RKO (cell line): ENCODE results near the gene NMT1.
"Not testable (repeated sequence)": the region's sequence is repeated elsewhere in the genome, so short reads cannot be mapped to it uniquely, and the experiment has no call there.

ENCODE experiments used
- DNase-seq: peaks from one replicate; pipeline ENCODE4 v3.0.0-alpha.2; 2016; ENCODE audit warnings: low spot score

NMT1 gene

DNA sequence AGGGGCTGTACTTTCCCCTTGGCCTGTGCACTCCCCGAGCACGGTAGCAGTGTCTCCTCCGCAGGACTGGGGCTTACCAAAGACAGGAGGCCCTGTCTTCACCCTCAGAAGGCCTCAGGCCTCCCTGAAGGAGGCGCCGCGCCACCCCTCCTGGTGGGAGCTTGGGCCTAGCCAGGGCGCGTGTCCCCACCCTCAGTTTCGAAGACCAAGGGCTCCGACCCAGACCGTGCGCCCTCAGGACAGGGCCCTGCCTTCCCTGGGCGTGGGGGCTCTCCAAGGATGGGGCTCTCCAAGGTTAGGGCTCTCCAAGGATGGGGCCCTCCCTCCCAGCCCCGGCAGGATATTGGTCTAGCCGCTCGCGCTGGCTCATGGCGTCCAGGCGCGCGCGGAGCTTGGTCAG lies 59.4 kb downstream of the NMT1 start:
- DNase-seq: no peak

DNA sequence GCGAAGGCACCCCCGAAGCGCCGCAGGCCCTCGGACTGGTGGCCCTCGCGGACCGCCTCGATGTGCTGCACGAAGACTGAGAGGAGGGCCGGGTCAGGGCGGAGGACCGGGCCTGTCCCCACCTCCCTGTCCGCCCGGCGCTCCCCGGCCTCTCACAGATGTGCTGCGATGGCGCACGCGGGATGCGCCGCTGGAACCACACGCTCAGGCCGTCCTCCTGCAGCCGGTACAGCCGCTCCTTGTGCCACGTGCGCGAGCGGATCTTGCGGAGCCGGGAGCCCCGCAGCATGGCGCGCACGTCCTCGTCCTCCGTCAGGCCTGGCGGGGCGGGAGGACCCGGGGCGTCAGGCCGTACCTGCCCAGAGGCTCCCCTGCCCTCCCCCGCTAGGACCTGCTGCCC lies 59.9 kb downstream of the NMT1 start:
- no peak for DNase-seq

- DNase-seq: no peak
Observed at GRCh38 chr17:45123076-45123770, 62.1 kb downstream of the NMT1 start.

- peak; percentile 89 for DNase-seq
Observed at GRCh38 chr17:45123930-45124796, 63.0 kb downstream of the NMT1 start.

DNA sequence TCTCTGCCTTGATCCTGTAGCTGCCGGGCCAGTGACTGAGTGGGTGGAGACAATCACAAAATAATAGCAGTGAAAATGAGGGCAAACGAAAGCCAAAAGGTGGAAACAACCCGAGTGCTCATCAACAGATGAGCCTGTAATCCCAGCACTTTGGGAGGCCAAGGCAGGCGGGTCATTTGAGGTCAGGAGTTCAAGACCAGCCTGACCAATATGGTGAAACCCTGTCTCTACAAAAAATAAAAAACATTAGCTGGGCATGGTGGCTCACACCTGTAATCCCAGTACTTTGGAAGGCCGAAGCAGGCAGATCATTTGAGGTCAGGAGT lies 63.6 kb downstream of the NMT1 start:
- not testable (repeated sequence) for DNase-seq

DNA sequence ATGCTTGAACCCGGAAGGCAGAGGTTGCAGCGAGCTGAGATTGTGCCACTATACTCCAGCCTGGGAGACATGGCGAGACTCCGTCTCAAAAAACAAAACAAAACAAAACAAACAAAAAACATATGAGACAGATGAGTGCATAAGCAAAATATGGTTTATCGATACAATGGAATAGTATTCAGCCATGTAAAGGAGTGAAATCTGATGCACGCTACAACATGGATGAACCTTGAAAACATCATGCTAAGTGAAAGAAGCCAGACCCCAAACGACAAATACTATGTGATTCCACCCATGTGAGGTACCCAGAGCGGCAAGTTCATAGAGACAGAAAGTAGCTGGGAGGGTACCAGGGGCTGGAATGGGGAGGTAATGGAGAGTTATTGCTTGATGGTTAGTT lies 64.4 kb downstream of the NMT1 start:
- DNase-seq: no peak

DNA sequence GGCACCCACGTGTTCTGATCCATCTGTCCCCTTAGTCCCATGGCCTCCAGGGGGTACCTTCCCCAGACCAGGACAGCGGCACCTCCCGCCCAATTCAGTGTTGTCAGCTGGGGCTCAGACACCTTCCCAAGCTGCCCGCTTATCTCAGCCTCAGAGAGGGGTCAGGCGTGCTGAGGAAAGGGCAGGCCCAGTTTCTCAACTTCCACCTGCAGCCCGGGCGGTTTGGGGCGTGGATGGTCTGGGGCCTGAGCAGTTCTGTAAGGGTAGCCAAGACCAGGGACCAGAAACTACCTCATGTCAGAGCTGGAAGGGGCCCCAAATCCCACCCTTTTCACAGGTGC lies 66.1 kb downstream of the NMT1 start:
- DNase-seq: no peak

GRCh38 chr17:45127548-45128300 lies 66.6 kb downstream of the NMT1 start:
- DNase-seq: no peak

DNA sequence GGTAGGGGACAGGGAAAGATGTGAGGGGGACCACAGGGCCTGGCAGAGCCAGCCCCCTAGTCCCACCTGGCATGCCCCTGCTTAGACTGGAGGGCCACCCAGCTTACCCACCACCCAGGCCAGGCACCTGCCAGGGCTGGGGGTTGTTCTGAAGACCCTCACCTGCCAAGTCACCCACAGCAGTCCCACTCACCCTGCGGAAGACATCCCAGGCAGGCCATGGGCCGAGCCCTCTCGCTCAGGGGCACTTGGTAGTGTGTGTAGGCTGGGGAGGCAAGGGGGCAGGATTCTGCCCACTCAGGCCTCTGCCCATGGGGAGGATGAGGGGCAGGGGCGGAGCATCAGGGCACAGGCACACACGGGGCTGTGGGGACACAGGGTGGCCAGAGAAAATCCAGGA lies 67.2 kb downstream of the NMT1 start:
- no peak for DNase-seq

DNA sequence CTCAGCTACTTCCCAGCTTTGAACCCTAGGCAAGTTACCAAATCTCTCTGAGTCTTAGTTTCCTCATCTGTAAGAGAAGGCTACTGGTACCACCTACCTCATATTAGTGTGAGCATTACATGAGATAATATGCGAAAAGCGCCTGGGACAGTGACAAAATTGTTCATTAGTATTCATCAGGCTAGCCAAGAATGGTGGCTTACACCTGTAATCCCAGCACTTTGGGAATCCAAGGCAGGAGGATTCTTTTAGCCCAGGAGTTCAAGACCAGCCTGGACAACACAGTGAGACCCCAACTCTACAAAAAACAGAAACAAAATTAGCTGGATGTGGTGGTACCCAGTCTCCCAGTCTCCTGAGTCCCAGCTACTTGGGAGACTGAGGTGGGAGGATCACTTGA lies 67.9 kb downstream of the NMT1 start:
- no peak for DNase-seq

DNA sequence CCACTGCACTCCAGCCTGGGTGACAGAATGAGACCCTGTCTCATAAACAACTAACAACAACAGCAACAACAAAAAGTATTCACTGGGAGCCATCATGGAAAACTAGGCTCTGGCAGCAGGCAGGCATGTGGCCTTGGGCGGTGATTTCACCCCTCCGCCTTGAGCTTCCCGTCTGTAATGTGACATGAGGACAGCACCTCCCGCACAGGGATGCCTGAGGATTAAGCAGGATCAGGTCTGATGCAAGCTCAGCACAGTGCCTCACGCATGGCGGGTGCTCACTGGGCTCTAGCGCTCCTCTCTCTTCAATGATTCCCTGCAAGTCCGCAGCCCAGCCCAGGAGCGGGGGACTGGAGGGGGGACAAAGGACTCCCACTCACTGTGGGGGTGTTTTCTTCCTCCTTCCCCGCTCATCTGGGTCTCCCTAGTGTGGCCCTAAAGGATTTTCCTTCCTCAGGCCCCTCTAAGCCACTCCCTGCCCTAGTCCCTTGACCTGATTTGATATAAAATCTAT lies 68.4 kb downstream of the NMT1 start:
- no peak for DNase-seq

GRCh38 chr17:45129940-45130680 lies 69.0 kb downstream of the NMT1 start:
- DNase-seq: peak; percentile 22

DNA sequence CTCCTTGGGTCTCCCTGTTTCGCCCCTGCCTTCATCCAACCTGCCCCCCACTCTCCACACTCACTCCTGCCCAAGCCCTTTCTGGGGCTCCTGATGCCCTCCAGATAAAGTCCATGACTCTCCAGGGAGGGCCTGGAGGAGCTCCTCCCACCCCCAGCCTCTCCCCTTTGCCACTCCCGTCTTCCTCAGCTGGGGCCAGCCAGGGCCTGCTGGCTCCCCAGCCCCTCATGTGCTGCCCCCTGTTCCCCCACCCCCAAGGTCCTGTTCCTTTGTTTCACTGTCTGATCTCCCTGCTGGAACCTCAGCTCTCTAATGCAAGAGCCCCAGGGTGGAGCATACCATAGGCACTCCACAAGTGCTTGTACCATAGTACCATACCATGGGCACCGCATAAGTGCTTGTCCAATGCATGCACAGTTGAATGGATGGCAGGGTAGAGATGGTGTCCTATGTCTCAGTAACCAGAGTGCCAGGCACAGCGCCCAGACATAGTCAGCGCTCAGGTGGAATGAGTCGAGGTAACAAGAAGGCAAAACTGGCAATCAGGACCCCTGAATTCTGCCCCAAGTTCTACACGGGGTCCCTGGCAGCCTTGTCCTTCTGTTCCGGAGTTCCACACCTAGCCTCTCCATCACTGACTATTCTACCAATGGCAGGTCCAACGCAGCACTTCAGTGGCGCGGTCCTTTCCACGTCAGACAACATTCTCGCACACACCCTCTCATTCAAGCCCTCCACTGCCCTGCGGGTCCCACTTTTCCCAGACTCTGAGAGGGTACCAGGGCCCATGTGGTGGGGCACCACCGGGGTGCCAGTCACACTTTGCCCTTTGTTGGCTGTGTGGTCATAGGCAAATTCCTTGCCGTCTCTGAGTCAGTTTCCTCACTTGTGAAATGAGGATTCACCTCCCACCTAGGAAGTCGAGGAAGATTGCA lies 69.8 kb downstream of the NMT1 start:
- no peak for DNase-seq

GRCh38 chr17:45131616-45132319 lies 70.7 kb downstream of the NMT1 start:
- peak; percentile 22 for DNase-seq

DNA sequence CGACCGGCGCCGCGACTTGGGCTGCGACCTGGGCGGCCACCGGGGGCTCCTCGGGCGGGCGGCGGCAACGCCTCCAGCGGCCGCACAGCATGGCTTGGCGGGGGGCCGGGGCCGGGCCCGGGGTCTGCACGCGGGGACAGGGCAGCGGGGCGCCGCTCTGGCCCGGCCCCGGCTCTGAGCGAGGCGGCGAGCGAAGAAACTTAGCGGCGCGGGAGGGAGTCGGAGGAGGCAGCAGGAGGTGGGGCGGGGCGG lies 71.1 kb downstream of the NMT1 start, which contains the start of gene PLCD3:
Gene PLCD3, minus strand, starts transcription at position 196 of the 252 bp plus-strand sequence. Its CDS starts 105 bp downstream, at position 91.
- DNase-seq: no peak

DNA sequence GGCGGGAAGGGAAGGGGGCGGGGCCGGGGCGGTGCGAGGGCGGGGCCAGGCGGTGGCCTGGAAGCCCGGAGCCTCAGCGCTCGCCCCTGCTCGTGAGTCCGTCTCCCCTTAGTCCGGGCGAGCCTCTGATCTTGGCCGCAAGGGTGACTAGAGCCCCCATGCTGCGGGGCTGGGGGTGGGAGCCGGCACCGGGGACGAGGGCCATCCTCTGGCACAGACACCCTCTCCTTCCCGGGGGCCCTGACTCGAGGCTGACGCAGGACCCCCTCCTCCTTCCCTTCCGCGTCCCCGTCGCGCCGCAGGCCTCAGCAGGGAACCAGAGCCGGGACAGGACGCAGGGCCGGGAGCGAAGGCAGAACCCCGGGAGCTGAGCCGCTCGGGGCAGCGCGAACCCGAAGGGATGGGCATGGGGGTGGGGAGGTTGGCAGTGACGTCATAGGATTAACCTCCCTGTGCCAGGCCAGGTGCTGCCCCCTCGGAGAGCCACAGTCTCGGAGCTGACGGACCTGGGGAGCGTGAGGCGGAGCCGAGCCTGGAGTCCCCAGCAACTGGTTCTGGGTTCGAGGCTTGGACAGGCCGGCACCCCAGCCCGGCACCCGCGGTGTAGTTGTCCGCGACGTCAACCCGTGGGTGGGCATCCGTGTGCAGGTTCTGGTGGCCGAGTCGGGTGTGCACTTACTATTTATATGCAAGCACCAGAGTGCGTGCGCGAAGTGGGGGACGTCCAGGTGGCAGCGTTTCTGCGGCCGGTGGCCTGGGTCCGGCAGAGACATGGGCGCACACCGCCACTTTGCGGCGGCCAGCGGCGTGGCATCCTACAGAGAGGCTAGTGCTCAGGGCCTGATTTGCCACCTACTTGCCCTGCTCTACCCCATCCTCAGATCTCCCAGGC lies 71.7 kb downstream of the NMT1 start:
- DNase-seq: peak; percentile 90

- peak; percentile 98 for DNase-seq
Observed at GRCh38 chr17:45135192-45135977, 74.3 kb downstream of the NMT1 start, which contains the start of gene ACBD4. ACBD4 (plus strand) TSS chr17:45135687; CDS start chr17:45136145, 458 bp downstream.

- DNase-seq: no peak
Observed at GRCh38 chr17:45135978-45136791, 75.1 kb downstream of the NMT1 start.
